Measurements from ENCODE around the gene RGMA.

The RGMA gene

GRCh38 chr15:93088981-93089726 lies at the start of gene RGMA:
Gene RGMA, minus strand, starts transcription at chr15:93089211. Its CDS starts 279 bp downstream, at chr15:93088932.
- DNase-seq: no peak

DNA sequence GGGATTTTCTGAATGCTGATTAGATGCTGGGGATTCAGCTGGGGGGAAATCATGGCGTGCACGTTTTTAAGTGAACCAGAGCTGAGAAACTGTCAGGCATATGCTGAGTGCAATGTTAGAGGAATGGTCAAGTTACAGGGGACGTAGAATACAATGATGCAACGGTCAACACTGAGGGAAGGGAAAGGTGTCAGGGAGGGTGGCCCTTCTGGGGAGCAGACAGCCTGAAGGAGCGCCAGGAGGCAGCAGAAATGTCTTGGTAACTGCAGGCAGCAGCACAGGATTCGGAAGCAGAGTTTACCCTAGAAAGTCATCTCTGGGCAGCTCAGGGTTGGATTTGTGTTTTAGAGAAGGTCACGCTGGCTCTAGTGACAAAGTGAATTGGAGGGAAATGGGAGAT lies 47.6 kb upstream of the RGMA start:
- DNase-seq: no peak

GRCh38 chr15:93135997-93136397 lies 47.0 kb upstream of the RGMA start:
- no peak for DNase-seq

GRCh38 chr15:93135459-93135858 lies 46.4 kb upstream of the RGMA start:
- no peak for DNase-seq

DNA sequence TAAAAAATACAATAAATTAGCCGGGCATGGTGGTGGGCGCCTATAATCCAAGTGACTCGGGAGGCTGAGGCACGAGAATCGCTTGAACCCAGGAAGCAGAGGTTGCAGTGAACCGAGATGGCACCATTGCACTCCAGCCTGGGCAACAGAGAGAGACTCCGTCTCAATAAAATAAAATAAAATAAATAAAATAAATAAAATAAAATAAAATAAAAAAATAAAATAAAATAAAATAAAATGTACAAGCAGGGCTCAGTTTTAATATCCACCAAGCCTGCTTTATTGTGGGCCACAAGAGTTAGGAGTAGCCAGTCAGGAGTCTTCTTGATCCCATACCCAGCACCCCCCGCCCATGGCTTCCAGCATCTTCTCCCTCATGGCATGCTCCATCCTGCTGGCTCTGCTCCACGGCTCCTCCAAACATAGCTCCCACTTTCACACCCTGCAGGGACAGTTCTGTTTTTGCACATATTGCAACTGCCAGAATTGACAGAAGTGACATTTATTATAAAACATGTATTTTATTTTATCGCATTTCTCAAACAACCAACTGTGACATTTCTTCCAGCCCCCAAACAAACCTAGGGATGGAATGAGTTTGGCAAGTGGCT lies 42.6 kb upstream of the RGMA start:
- DNase-seq: no peak

- no peak for DNase-seq
Measured at GRCh38 chr15:93129702-93130488, 40.9 kb upstream of the RGMA start.

- DNase-seq: no peak
Measured at GRCh38 chr15:93127286-93127685, 38.3 kb upstream of the RGMA start.

- no peak for DNase-seq
Measured at GRCh38 chr15:93126599-93126998, 37.6 kb upstream of the RGMA start.

DNA sequence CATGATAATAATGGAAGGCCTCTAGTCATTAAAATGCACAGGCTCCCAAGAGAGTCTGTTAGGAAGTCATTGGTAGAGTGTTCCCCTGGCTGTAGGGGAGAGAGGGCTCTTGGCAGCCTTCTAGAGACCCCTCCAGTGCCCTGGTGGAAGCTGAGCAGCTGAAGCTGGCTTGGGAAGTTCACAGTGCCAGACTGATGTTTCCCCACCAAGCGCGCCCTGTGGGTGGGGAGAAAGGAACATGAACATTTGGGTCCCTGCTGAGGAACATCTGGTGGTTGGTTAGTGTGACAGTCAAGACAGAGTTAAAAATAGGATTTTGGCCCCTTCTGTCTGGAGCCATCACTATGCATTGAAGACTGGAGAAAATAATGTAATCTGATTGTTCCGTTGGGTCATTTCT lies 37.1 kb upstream of the RGMA start:
- DNase-seq: no peak

DNA sequence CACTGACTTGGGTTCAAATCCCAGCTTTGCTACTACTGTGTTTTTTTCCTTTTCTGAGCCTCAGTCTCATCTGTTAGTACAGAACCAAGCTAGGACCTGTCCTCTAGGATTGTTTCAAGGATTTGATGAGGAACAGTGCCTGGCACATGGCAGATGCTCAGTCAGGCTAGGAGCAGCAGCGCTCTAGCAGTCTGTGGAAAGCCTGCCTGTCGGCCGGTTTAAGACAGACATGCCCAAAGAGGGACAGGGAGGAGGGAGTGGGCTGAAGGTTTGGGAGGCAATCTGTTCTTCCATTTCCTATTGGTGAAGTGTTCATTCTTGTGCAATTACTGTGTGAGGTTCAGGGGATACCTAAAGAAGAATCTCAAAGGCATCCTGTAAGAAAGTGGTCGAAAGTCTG lies 35.1 kb upstream of the RGMA start:
- no peak for DNase-seq

- no peak for DNase-seq
Measured at GRCh38 chr15:93121973-93122910, 33.2 kb upstream of the RGMA start.

DNA sequence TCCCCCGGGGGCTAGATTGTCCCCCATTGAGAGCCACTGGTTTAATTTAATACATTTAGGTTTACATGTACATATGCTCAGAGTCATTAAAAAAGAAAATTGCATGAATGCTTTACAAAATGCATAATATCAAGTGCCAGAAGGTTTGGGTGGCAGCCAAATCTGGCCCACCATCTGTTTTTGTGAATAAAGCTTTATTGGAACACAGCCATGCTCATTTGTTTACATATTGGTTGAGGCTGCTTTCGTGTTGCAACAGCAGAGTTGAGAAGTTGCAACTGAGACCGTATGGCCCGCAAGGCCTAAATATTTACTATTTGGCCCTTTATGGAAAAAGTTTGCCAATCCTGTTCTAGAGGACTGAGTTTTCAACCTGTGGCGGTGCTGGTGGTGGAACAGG lies 32.1 kb upstream of the RGMA start:
- no peak for DNase-seq

DNA sequence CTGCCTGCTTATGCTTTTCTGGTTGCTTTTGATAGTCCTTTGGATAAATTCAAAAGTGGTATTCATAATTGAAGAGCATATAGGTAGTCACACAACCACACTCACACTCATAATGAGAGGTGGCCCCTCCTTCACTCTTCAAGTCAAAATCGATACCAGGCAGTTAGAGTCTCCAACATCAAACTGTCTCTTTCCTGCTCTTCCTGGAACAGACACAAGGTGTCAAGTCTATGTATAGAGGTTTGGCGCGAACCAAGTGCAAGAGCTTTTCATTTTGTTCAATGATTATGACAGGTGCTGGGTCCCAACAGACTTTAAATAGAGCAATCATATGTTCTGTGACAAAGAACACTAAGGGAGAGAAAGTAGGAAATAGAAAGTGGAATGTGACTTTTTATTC lies 29.9 kb upstream of the RGMA start:
- DNase-seq: no peak

- DNase-seq: no peak
Measured at GRCh38 chr15:93111451-93111850, 22.4 kb upstream of the RGMA start.

DNA sequence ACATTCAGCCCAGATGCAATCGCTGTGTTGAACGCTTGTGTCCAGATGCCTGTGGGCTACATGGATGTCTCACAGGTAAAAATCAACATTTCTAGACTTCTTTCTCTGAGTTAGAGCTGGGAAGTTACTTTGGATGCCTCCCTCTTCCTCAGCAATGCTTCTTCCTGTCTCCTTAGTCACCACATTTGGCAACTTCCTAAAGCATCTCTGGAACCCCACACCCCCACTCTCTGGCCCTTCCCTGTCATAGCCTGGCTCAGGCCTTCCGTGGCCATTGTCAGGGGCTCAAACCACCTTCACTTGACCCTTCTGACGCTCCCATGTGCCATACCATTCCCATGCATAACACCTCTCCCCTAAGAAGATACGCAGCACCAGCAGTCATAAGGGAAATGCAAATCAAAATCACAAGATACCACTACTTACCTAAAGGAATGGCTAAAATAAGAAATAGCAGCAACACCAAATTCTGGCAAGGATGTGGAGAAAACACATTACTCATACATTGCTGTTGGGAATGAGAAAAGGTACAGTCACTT lies 21.6 kb upstream of the RGMA start:
- no peak for DNase-seq

- DNase-seq: no peak
Measured at GRCh38 chr15:93109336-93110102, 20.5 kb upstream of the RGMA start.

DNA sequence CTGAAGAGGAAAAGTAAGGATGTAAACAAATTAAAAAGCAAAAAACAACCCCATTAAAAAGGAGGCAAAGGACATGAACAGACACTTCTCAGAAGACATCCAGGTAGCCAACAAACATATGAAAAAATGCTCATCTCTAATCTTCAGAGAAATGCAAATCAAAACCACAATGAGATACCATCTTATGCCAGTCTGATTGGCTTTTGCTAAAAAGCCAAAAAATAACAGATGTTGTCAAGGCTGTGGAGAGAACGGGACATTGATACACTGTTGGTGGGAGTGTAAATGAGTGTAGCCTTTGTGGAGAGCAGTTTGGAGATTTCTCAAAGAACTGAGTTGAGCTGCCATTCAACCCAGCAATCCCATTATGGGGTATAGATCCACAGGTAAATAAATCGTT lies 18.6 kb upstream of the RGMA start:
- DNase-seq: no peak

DNA sequence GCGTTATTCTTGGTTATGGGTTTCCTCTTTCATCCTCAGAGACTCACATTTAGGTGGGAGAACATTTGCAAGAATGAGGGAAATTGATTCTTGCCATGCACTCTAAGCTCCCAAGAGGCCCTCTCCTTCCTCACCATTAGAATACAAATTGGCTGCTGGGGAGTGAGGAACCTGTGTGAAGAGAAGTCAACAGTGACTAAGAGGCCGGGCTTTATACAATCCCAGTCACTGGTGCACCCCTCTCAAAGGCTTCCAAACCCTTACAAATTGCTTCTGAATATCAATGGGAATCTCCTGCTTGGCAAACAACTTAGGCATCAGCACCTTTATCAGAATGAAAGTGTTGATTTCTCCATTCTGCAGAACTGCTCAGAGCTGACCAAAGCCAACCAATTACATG lies 16.5 kb upstream of the RGMA start:
- DNase-seq: no peak

DNA sequence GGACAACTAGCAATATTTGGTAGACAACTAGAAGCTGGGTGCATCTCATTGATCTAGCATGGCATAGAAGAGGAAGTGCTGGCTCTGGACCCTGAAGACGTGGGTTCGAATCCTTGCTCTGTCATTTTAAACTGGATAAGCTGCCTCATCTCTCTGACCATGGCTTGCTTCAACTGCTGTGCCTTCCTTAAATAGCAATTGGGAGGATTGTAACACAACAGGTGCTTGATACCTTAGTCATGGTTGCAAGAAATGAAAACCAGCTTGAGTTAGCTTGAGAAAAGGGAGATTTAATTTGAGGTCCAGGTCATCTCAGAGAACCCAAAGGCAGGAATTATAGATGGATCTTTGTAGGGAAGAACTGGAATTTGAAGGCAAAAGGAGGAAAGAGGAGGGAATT lies 14.8 kb upstream of the RGMA start:
- DNase-seq: no peak

DNA sequence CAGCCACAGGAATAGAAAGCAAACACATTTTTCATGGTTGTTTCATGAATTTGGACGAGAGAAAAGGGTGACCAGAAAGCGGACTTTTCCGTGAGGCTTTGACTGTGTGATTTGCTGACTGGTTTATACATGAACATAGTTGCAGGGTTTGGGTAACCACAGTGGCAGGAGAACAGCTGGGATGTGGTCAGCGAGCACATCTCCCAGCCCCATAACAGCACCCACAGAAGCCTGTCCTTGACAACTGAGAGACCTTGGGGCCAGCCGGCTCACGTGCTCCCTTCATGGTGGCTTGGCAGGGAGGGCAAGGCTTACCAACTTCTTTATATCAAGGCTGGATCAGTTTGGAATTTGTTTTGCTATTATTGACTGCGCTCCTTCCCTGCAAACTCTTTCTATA lies 13.2 kb upstream of the RGMA start:
- DNase-seq: no peak

- DNase-seq: no peak
Measured at GRCh38 chr15:93093765-93094164, 4.8 kb upstream of the RGMA start.

- DNase-seq: no peak
Measured at GRCh38 chr15:93091465-93091864, 2.5 kb upstream of the RGMA start.
